H9 (cell line): Measurements from ENCODE around the gene MYBPC3. TPM values are rescaled to one million over a fixed set of nuclear protein-coding genes. Genes with fewer than 3 reads are reported as not detected.
A peak's percentile ranks its signal among the peaks of the same experiment; 100 is the strongest.

Experiments
- DNase-seq: peaks from one replicate; pipeline ENCODE4 v3.0.0-alpha.2; 2017
- H2AFZ ChIP-seq: one replicate; pipeline ENCODE4 v1.6.1; 2013; ENCODE audit warnings: mild to moderate bottlenecking, low read length, control low read depth, moderate library complexity
- H2AK5ac ChIP-seq: 2 replicates; pipeline ENCODE4 v1.6.1; 2013; ENCODE audit warnings: low read length, control low read depth, mixed read lengths; ENCODE audit not compliant: insufficient read length
- H2BK120ac ChIP-seq: one replicate; pipeline ENCODE4 v1.6.1; 2013; ENCODE audit warnings: low read depth, mild to moderate bottlenecking, low read length, control low read depth, inconsistent platforms; ENCODE audit not compliant: poor library complexity, severe bottlenecking
- H2BK12ac ChIP-seq: 2 replicates; pipeline ENCODE4 v1.6.1; 2013; ENCODE audit warnings: low read length, control low read depth, mixed read lengths, low read depth; ENCODE audit not compliant: insufficient read length
- H2BK15ac ChIP-seq: 2 replicates; pipeline ENCODE4 v1.6.1; 2013; ENCODE audit warnings: low read depth, low read length, control low read depth
- H2BK20ac ChIP-seq: one replicate; pipeline ENCODE4 v1.6.1; 2013; ENCODE audit warnings: low read depth, mild to moderate bottlenecking, low read length, control low read depth, inconsistent platforms; ENCODE audit not compliant: poor library complexity, severe bottlenecking
- H2BK5ac ChIP-seq: 2 replicates; pipeline ENCODE4 v1.6.1; 2013; ENCODE audit warnings: low read length, control low read depth, mixed read lengths; ENCODE audit not compliant: insufficient read length
- H3K14ac ChIP-seq: 2 replicates; pipeline ENCODE4 v1.6.1; 2013; ENCODE audit warnings: low read length, control low read depth; ENCODE audit not compliant: insufficient read depth
- H3K18ac ChIP-seq: 2 replicates; pipeline ENCODE4 v1.6.1; 2013; ENCODE audit warnings: low read depth, mild to moderate bottlenecking, mixed read lengths, low read length, control low read depth; ENCODE audit not compliant: insufficient read length
- H3K23ac ChIP-seq: 2 replicates; pipeline ENCODE4 v1.6.1; 2013; ENCODE audit warnings: low read length, control low read depth, mixed read lengths, low read depth; ENCODE audit not compliant: insufficient read length
- H3K23me2 ChIP-seq: 2 replicates; pipeline ENCODE4 v1.6.1; 2013; ENCODE audit warnings: low read depth, mild to moderate bottlenecking, mixed read lengths, low read length, control low read depth; ENCODE audit not compliant: insufficient read length, poor library complexity, severe bottlenecking
- H3K27ac ChIP-seq: 2 replicates; pipeline ENCODE4 v1.5.1; 2013; ENCODE audit warnings: low read length, control low read depth, mixed read lengths, low read depth; ENCODE audit not compliant: insufficient read length
- H3K27me3 ChIP-seq: 2 replicates; pipeline ENCODE4 v1.6.1; 2013; ENCODE audit warnings: low read length, control low read depth, inconsistent platforms; ENCODE audit not compliant: insufficient read depth
- H3K4ac ChIP-seq: 2 replicates; pipeline ENCODE4 v1.6.1; 2013; ENCODE audit warnings: low read depth, mild to moderate bottlenecking, control low read depth, inconsistent platforms, low read length, moderate library complexity
- H3K4me1 ChIP-seq: 2 replicates; pipeline ENCODE4 v1.6.1; 2013; ENCODE audit warnings: low read length, control low read depth, inconsistent platforms; ENCODE audit not compliant: insufficient read depth
- H3K4me2 ChIP-seq: 2 replicates; pipeline ENCODE4 v1.6.1; 2013; ENCODE audit warnings: low read length, control low read depth, mixed read lengths; ENCODE audit not compliant: insufficient read length, insufficient read depth
- H3K56ac ChIP-seq: 2 replicates; pipeline ENCODE4 v1.6.1; 2013; ENCODE audit warnings: low read depth, mild to moderate bottlenecking, mixed read lengths, low read length, control low read depth; ENCODE audit not compliant: insufficient read length
- H3K79me1 ChIP-seq: 2 replicates; pipeline ENCODE4 v1.6.1; 2013; ENCODE audit warnings: low read depth, mild to moderate bottlenecking, moderate library complexity, low read length, control low read depth, inconsistent platforms; ENCODE audit not compliant: insufficient read depth, poor library complexity, severe bottlenecking
- H3K79me2 ChIP-seq: 2 replicates; pipeline ENCODE4 v1.6.1; 2013; ENCODE audit warnings: low read length, control low read depth, inconsistent platforms; ENCODE audit not compliant: insufficient read depth
- H3K9ac ChIP-seq: 2 replicates; pipeline ENCODE4 v1.6.1; 2013; ENCODE audit warnings: low read length, control low read depth, mixed read lengths; ENCODE audit not compliant: insufficient read length; ENCODE audit errors: extremely low read depth
- H3K9me3 ChIP-seq: one replicate; pipeline ENCODE4 v1.6.1; 2013; ENCODE audit warnings: low read depth, low read length, inconsistent platforms; ENCODE audit not compliant: control insufficient read depth
- H3T11ph ChIP-seq: one replicate; pipeline ENCODE4 v1.6.1; 2013; ENCODE audit warnings: mild to moderate bottlenecking, low read length, control low read depth, inconsistent platforms
- H4K20me1 ChIP-seq: one replicate; pipeline ENCODE4 v1.6.1; 2013; ENCODE audit not compliant: control insufficient read depth, insufficient read length, insufficient read depth
- H4K5ac ChIP-seq: 2 replicates; pipeline ENCODE4 v1.6.1; 2013; ENCODE audit warnings: low read depth, mild to moderate bottlenecking, mixed read lengths, low read length, control low read depth; ENCODE audit not compliant: insufficient read length
- H4K8ac ChIP-seq: replicated peaks from 2 replicates; pipeline ENCODE4 v1.6.1; 2013; ENCODE audit warnings: low read length, control low read depth, mixed read lengths, low read depth; ENCODE audit not compliant: insufficient read length
- H4K91ac ChIP-seq: 2 replicates; pipeline ENCODE4 v1.6.1; 2013; ENCODE audit warnings: low read depth, mild to moderate bottlenecking, moderate library complexity, mixed read lengths, low read length, control low read depth; ENCODE audit not compliant: insufficient read length
- H3K27ac Mint-ChIP-seq, 3 experiments: 2 replicates in 2 of 3; 3 replicates in 1 of 3; pipeline ENCODE4 v1.8.0; 2020 to 2021; ENCODE audit warnings: mixed read lengths in 3 of 3, mild to moderate bottlenecking in 1 of 3, moderate library complexity in 1 of 3
- H3K27me3 Mint-ChIP-seq: 2 replicates; pipeline ENCODE4 v1.8.0; 2021; ENCODE audit warnings: low read depth, mild to moderate bottlenecking, moderate library complexity, mixed read lengths
- H3K36me3 Mint-ChIP-seq, 3 experiments: 2 replicates in 2 of 3; 3 replicates in 1 of 3; pipeline ENCODE4 v1.8.0; 2020 to 2021; ENCODE audit warnings: low read depth in 3 of 3, mixed read lengths in 3 of 3; ENCODE audit not compliant: insufficient read depth in 1 of 3
- H3K4me1 Mint-ChIP-seq, 2 experiments: 2 replicates each; pipeline ENCODE4 v1.8.0; 2020; ENCODE audit warnings: mixed read lengths in 2 of 2
- H3K4me3 Mint-ChIP-seq, 2 experiments: 2 replicates in 1 of 2; 3 replicates in 1 of 2; pipeline ENCODE4 v1.8.0; 2020 to 2021; ENCODE audit warnings: mild to moderate bottlenecking in 2 of 2, mixed read lengths in 2 of 2, moderate library complexity in 1 of 2
- H3K9me3 Mint-ChIP-seq, 2 experiments: 2 replicates in 1 of 2; 3 replicates in 1 of 2; pipeline ENCODE4 v1.8.0; 2020; ENCODE audit warnings: mild to moderate bottlenecking in 2 of 2, mixed read lengths in 2 of 2, moderate library complexity in 1 of 2
- CTCF ChIP-seq: fragments of 200-600 bp; sonication (generic); conservative IDR thresholded peaks from 3 replicates; pipeline ENCODE4 v1.8.0; 2021; ENCODE audit warnings: antibody characterized with exemption, mild to moderate bottlenecking
- WGBS: extraction: QIAGEN DNeasy Blood & Tissue Kit; methylation state at CpG from one replicate; pipeline ENCODE4 v1.1.7; 2013; ENCODE audit warnings: missing lambda C conversion rate, low lambda C conversion rate, mixed read lengths; ENCODE audit not compliant: insufficient read length; ENCODE audit errors: extremely low coverage; 5-methylcytosine and 5-hydroxymethylcytosine counted together
- total RNA-seq: library from RNA; stranded (reverse); gene quantifications from 2 replicates; pipeline ENCODE4 v1.2.1, GENCODE V29; 2021

Gene MYBPC3
- total RNA-seq, 1 experiment from 2014 or later, result not detected

- H3K27ac Mint-ChIP-seq, result peak overlapping the region in 2 of 3 experiments; percentile 29 to 58; a peak in 2 of 7 replicates
- H3K27me3 Mint-ChIP-seq, result no peaks in the 10 kb centered on the region
Measured at GRCh38 chr11:47288066-47288465, 64.4 kb downstream of the MYBPC3 start.

More at GRCh38 chr11:47288066-47288465, 64.4 kb downstream of the MYBPC3 start:
- Histone ChIP-seq H3K23ac (no peak overlapping the region), H3K79me2 (no peaks in the 10 kb centered on the region), H2AK5ac (no peak overlapping the region), H3K27ac (no peak overlapping the region), H3K9me3 (no peaks in the 10 kb centered on the region), H4K8ac (no peak overlapping the region), H3K56ac (no peak overlapping the region), H4K5ac (no peak overlapping the region), H3K9ac (no peak overlapping the region), H2BK15ac (no peak overlapping the region), H2BK12ac (no peak overlapping the region), H4K91ac (no peak overlapping the region), H3K4ac (no peak overlapping the region), H3K4me1 (no peaks in the 10 kb centered on the region), H2AFZ (no peak overlapping the region), H3T11ph (no peak overlapping the region), H2BK5ac (no peak overlapping the region), H4K20me1 (no peaks in the 10 kb centered on the region), H3K18ac (no peak overlapping the region), H2BK120ac (no peak overlapping the region), H3K23me2 (no peaks in the 10 kb centered on the region), H3K27me3 (no peaks in the 10 kb centered on the region), H3K14ac (no peak overlapping the region), H3K79me1 (no peaks in the 10 kb centered on the region), H3K4me2 (no peak overlapping the region), H2BK20ac (no peak overlapping the region)
- no peaks in the 10 kb centered on the region for H3K9me3 Mint-ChIP-seq
- H3K4me1 Mint-ChIP-seq, result no peaks in the 10 kb centered on the region
- no peak for TF ChIP-seq CTCF
- H3K36me3 Mint-ChIP-seq, result peaks cover 41 to 91% (median 78%) of the 10 kb centered on the region in 3 experiments; a peak in 6 of 7 replicates
- H3K4me3 Mint-ChIP-seq, result no peak overlapping the region
- no CpG with 5 or more reads among the region's 5 CpGs for WGBS
- no peak for DNase-seq
